DND-41 (cell line): ENCODE data around the gene PPP1R14B.

Source experiments
- ATAC-seq: fragments of 200-7000 bp; cut with Tn5 transposase; 3 replicates; pipeline ENCODE4 v1.9.1; 2021; ENCODE audit warnings: low read depth; ENCODE audit not compliant: insufficient read depth
- DNase-seq: peaks from one replicate; pipeline ENCODE4 v3.0.0-alpha.2; 2020
- H2AFZ ChIP-seq: 2 replicates; pipeline ENCODE4 v1.6.0; 2012; ENCODE audit warnings: low read depth, low read length
- H3K27ac ChIP-seq: 2 replicates; pipeline ENCODE4 v1.5.1; 2012; ENCODE audit warnings: low read length, inconsistent platforms
- H3K27me3 ChIP-seq: fragments of 200-600 bp; sonication (generic); 2 replicates; pipeline ENCODE4 v1.6.0; 2012; ENCODE audit warnings: low read length, mild to moderate bottlenecking, inconsistent platforms; ENCODE audit not compliant: insufficient read depth, poor library complexity
- H3K36me3 ChIP-seq: 2 replicates; pipeline ENCODE4 v1.5.1; 2012; ENCODE audit warnings: low read length, inconsistent platforms; ENCODE audit not compliant: insufficient read depth
- H3K4me1 ChIP-seq: 2 replicates; pipeline ENCODE4 v1.5.1; 2012; ENCODE audit warnings: mild to moderate bottlenecking, low read length; ENCODE audit not compliant: insufficient read depth
- H3K4me2 ChIP-seq: 2 replicates; pipeline ENCODE4 v1.6.0; 2012; ENCODE audit warnings: mild to moderate bottlenecking, moderate library complexity, low read length, inconsistent platforms; ENCODE audit not compliant: insufficient read depth
- H3K4me3 ChIP-seq, 2 experiments: fragments of 200-600 bp in 1 of 2; shearing (Covaris generic) in 1 of 2; 2 replicates each; pipeline ENCODE4 v1.5.1; 2012 to 2016; ENCODE audit warnings: inconsistent platforms in 2 of 2, low read length in 2 of 2, mild to moderate bottlenecking in 2 of 2, low read depth in 1 of 2, moderate library complexity in 1 of 2
- H3K79me2 ChIP-seq: 2 replicates; pipeline ENCODE4 v1.6.0; 2012; ENCODE audit warnings: low read length, inconsistent platforms; ENCODE audit not compliant: insufficient read depth
- H3K9ac ChIP-seq: 2 replicates; pipeline ENCODE4 v1.6.0; 2012; ENCODE audit warnings: low read depth, mild to moderate bottlenecking, inconsistent platforms, low read length, moderate library complexity
- H3K9me3 ChIP-seq: 2 replicates; pipeline ENCODE4 v1.5.1; 2012; ENCODE audit warnings: low read length, moderate library complexity, mild to moderate bottlenecking, inconsistent platforms; ENCODE audit not compliant: insufficient read depth, severe bottlenecking
- H4K20me1 ChIP-seq: 2 replicates; pipeline ENCODE4 v1.6.0; 2012; ENCODE audit warnings: low read length; ENCODE audit not compliant: insufficient read depth
- CTCF ChIP-seq: IDR thresholded peaks from 2 replicates; pipeline ENCODE4 v1.5.1; 2012; ENCODE audit warnings: borderline replicate concordance, low read length, moderate library complexity, mild to moderate bottlenecking; ENCODE audit not compliant: poor library complexity, severe bottlenecking; ENCODE audit errors: extremely low read depth
- EZH2 ChIP-seq: IDR thresholded peaks from 3 replicates; pipeline ENCODE4 v1.6.1; 2012; ENCODE audit warnings: borderline replicate concordance, low read depth, mild to moderate bottlenecking, moderate library complexity, low read length, inconsistent platforms; ENCODE audit not compliant: severe bottlenecking

Gene PPP1R14B

GRCh38 chr11:64220798-64221197 lies 25.9 kb downstream of the PPP1R14B start:
- no peaks in the 10 kb centered on the region for H3K27me3 ChIP-seq
- ATAC-seq (no peak), DNase-seq (no peak)
- H3K4me1 ChIP-seq = peaks cover 20% of the 10 kb centered on the region
- no peak overlapping the region for H3K4me3 ChIP-seq
- no peak overlapping the region for H3K9ac ChIP-seq
- TF ChIP-seq CTCF (no peak), EZH2 (no peak)
- H3K9me3 ChIP-seq = no peaks in the 10 kb centered on the region
- no peak overlapping the region for H3K27ac ChIP-seq
- H3K79me2 ChIP-seq = peaks cover 18% of the 10 kb centered on the region
- no peak overlapping the region for H2AFZ ChIP-seq
- peaks cover 11% of the 10 kb centered on the region for H4K20me1 ChIP-seq
- no peak overlapping the region for H3K4me2 ChIP-seq
- peaks cover 64% of the 10 kb centered on the region for H3K36me3 ChIP-seq

- TF ChIP-seq CTCF (no peak), EZH2 (no peak)
- DNase-seq (no peak), ATAC-seq (no peak)
- Histone ChIP-seq H3K79me2 (peaks cover 13% of the 10 kb centered on the region), H4K20me1 (peaks cover 9% of the 10 kb centered on the region), H3K27me3 (no peaks in the 10 kb centered on the region), H3K9me3 (no peaks in the 10 kb centered on the region), H3K36me3 (peaks cover 64% of the 10 kb centered on the region), H3K4me2 (no peak overlapping the region), H3K27ac (no peak overlapping the region), H2AFZ (no peak overlapping the region), H3K4me3 (no peak overlapping the region), H3K4me1 (peaks cover 15% of the 10 kb centered on the region), H3K9ac (no peak overlapping the region)
These were observed 26.5 kb downstream of the PPP1R14B start for GRCh38 chr11:64220271-64220670.

- no peak overlapping the region for H3K4me3 ChIP-seq
- no peak overlapping the region for H3K9ac ChIP-seq
- H3K27me3 ChIP-seq = no peaks in the 10 kb centered on the region
- DNase-seq (no peak), ATAC-seq (no peak)
- peaks cover 4% of the 10 kb centered on the region for H4K20me1 ChIP-seq
- H2AFZ ChIP-seq = no peak overlapping the region
- H3K27ac ChIP-seq = no peak overlapping the region
- H3K4me2 ChIP-seq = no peak overlapping the region
- no peaks in the 10 kb centered on the region for H3K9me3 ChIP-seq
- H3K79me2 ChIP-seq = peaks cover 8% of the 10 kb centered on the region
- peaks cover 10% of the 10 kb centered on the region for H3K4me1 ChIP-seq
- H3K36me3 ChIP-seq = peaks cover 63% of the 10 kb centered on the region
- TF ChIP-seq EZH2 = no peak
- no peak for TF ChIP-seq CTCF
These were observed 27.0 kb downstream of the PPP1R14B start for GRCh38 chr11:64219755-64220154.

GRCh38 chr11:64219354-64219684 lies 27.4 kb downstream of the PPP1R14B start:
- Histone ChIP-seq H3K36me3 (peaks cover 62% of the 10 kb centered on the region), H3K79me2 (peaks cover 3% of the 10 kb centered on the region; the same call in 1 of the 2 replicates), H4K20me1 (peaks cover 3% of the 10 kb centered on the region; the same call in 1 of the 2 replicates), H2AFZ (no peak overlapping the region), H3K4me1 (peaks cover 6% of the 10 kb centered on the region), H3K27ac (no peak overlapping the region), H3K4me3 (no peak overlapping the region), H3K4me2 (no peak overlapping the region), H3K9ac (no peak overlapping the region), H3K27me3 (no peaks in the 10 kb centered on the region), H3K9me3 (no peaks in the 10 kb centered on the region)
- ATAC-seq (no peak), DNase-seq (no peak)
- TF ChIP-seq EZH2 (no peak), CTCF (no peak)
